22Rv1 (cell line): ENCODE data around the gene AKAP8L.

Experiments used
- H3K27ac ChIP-seq: fragments of 450-650 bp; 2 replicates; pipeline ENCODE4 v1.5.1; 2017
- ZFX ChIP-seq: fragments of 450-650 bp; IDR thresholded peaks from 2 replicates; pipeline ENCODE4 v1.6.1; 2017; ENCODE audit warnings: antibody characterized with exemption, borderline replicate concordance
- TF ChIP-seq, protein P1 (sequence below): fragments of 450-650 bp; IDR thresholded peaks from 2 replicates; pipeline ENCODE4 v1.5.1; 2017; ENCODE audit warnings: mild to moderate bottlenecking

Gene AKAP8L

GRCh38 chr19:15453091-15453578, 34.3 kb upstream of the AKAP8L start:
- no peak for TF ChIP-seq ZFX
- TF ChIP-seq, protein P1, sequence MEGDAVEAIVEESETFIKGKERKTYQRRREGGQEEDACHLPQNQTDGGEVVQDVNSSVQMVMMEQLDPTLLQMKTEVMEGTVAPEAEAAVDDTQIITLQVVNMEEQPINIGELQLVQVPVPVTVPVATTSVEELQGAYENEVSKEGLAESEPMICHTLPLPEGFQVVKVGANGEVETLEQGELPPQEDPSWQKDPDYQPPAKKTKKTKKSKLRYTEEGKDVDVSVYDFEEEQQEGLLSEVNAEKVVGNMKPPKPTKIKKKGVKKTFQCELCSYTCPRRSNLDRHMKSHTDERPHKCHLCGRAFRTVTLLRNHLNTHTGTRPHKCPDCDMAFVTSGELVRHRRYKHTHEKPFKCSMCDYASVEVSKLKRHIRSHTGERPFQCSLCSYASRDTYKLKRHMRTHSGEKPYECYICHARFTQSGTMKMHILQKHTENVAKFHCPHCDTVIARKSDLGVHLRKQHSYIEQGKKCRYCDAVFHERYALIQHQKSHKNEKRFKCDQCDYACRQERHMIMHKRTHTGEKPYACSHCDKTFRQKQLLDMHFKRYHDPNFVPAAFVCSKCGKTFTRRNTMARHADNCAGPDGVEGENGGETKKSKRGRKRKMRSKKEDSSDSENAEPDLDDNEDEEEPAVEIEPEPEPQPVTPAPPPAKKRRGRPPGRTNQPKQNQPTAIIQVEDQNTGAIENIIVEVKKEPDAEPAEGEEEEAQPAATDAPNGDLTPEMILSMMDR = peak; percentile 37
- peak overlapping the region; percentile 52 for H3K27ac ChIP-seq

- H3K27ac ChIP-seq = peak overlapping the region; percentile 52
- no peak for TF ChIP-seq ZFX
Measured at GRCh38 chr19:15452111-15453047, 33.6 kb upstream of the AKAP8L start.

DNA sequence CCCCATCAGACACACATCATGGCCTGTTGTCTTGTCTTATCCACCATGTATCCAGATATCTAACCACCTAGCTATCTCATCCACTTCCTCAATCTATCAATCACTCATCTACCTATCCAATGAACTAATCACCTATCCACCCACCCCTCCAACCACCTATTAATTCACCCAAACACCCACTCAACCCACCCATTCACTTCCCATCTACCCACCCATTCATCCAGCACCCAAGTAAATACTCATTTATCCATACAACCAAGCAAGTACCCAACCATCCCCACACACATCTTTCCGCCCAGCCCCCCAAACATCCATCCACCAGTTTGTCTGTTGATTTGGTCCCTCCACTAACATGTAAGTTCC, 31.7 kb upstream of the AKAP8L start:
- peak overlapping the region; percentile 22; the same call in 1 of the 2 replicates for H3K27ac ChIP-seq
- no peak for TF ChIP-seq ZFX
- TF ChIP-seq, protein P1 = no peak

GRCh38 chr19:15449620-15450527, 31.1 kb upstream of the AKAP8L start, which contains the start of gene WIZ:
Gene WIZ (minus strand): TSS chr19:15449956. CDS start chr19:15448307, 1,649 bp downstream.
- peak within 1 kb of the TSS; percentile 22; the same call in 1 of the 2 replicates for H3K27ac ChIP-seq
- no peak for TF ChIP-seq ZFX
- TF ChIP-seq, protein P1 = no peak

GRCh38 chr19:15448778-15449619, 30.2 kb upstream of the AKAP8L start:
- no peak for TF ChIP-seq ZFX
- no peak overlapping the region for H3K27ac ChIP-seq

DNA sequence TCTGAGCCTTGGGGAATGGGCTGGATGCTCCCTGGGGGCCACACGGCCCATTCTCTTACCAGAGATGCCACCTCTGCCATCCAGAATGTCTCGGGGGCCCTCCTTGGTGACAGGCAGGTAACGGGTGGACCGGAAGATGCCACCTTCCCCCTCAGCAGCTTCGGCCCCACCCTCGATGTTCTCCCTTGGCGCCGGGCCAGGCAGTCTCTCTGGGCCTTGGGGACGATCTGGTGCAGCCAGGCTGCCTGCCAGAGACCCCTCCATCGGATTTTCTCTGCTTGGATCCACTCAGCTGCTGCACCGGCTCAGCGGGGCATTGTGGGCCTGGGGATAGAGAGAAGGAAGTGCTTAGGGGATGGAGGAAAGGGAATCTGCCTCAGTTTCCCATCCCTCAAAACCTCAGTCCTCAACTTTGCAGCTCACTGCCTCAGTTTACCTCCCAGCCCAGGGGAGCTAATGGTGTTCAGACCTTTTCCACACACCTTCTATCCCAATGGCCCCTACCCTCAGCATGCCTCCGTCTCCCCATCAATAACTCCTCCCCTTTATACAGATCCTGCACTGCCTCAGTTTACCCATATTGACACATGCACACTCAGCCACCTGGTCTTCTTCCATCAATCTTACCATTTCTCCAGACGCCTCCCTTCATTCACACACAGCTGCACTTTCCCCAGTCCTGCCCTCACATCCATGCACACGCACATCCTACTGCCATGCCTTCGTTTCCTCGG, 29.4 kb upstream of the AKAP8L start:
- no peak overlapping the region for H3K27ac ChIP-seq
- TF ChIP-seq, protein P1 = no peak
- no peak for TF ChIP-seq ZFX

GRCh38 chr19:15447057-15447456, 28.3 kb upstream of the AKAP8L start:
- TF ChIP-seq ZFX = no peak
- TF ChIP-seq, protein P1 = no peak

More at GRCh38 chr19:15447057-15447456, 28.3 kb upstream of the AKAP8L start:
- H3K27ac ChIP-seq = no peak overlapping the region
